Adipose tissue (tissue), 3 donors: Measurements from ENCODE around the gene CD55. TPM values are rescaled to one million over a fixed set of nuclear protein-coding genes. Genes with fewer than 3 reads are reported as not detected.
"Not testable (repeated sequence)": the region's sequence is repeated elsewhere in the genome, so short reads cannot be mapped to it uniquely, and the experiment has no call there.

Experiments
- H3K27ac ChIP-seq: one replicate; pipeline ENCODE4 v1.5.1; 2013; ENCODE audit warnings: low read depth, low read length
- WGBS, 3 donors: extraction: QIAGEN DNeasy Blood & Tissue Kit; methylation state at CpG; one replicate each; pipeline ENCODE4 v1.1.7; 2013; 5-methylcytosine and 5-hydroxymethylcytosine counted together
- polyA plus RNA-seq, 3 donors: library from polyadenylated mRNA; stranded (reverse); fragments of 200-250 nt; gene quantifications; one replicate each; pipeline ENCODE4 v1.2.3, GENCODE V29; 2013
- donor health status: healthy with polysubstance abuse.
- donor health status: Bipolar disorder and iron deficiency.
- donor health status: healthy.

Gene CD55
- polyA plus RNA-seq, 3 donors, result 13.0 to 96.0 (median 27.9) TPM

- no peak overlapping the region for H3K27ac ChIP-seq
- WGBS, 3 donors, result 53 to 75% (median 65%) methylated on average over 1 of the region's 1 CpG
Measured at GRCh38 chr1:207302618-207303393, 18.7 kb upstream of the CD55 start.

GRCh38 chr1:207304710-207305488 is 16.6 kb upstream of the CD55 start:
- 68 to 91% (median 87%) methylated on average over 8 of the region's 8 CpGs for WGBS, 3 donors
- no peak overlapping the region for H3K27ac ChIP-seq

GRCh38 chr1:207305489-207305873 is 16.0 kb upstream of the CD55 start:
- no peak overlapping the region for H3K27ac ChIP-seq
- 78 to 90% (median 79%) methylated on average over 6 of the region's 6 CpGs for WGBS, 3 donors

GRCh38 chr1:207306023-207306422 is 15.5 kb upstream of the CD55 start:
- H3K27ac ChIP-seq, result no peak overlapping the region
- 84 to 94% (median 89%) methylated on average over 1 of the region's 1 CpG for WGBS, 3 donors

GRCh38 chr1:207306603-207307002 is 14.9 kb upstream of the CD55 start:
- no peak overlapping the region for H3K27ac ChIP-seq
- WGBS, 3 donors, result 65 to 84% (median 73%) methylated on average over 5 of the region's 5 CpGs

GRCh38 chr1:207308451-207309190 is 12.9 kb upstream of the CD55 start:
- WGBS, 3 donors, result 92 to 95% (median 93%) methylated on average over 2 of the region's 2 CpGs
- H3K27ac ChIP-seq, result no peak overlapping the region

GRCh38 chr1:207309745-207310273 is 11.7 kb upstream of the CD55 start:
- H3K27ac ChIP-seq, result no peak overlapping the region

GRCh38 chr1:207311888-207312603 is 9.4 kb upstream of the CD55 start:
- no peak overlapping the region for H3K27ac ChIP-seq
- WGBS, 3 donors, result 92 to 95% (median 94%) methylated on average over 3 of the region's 3 CpGs

More at GRCh38 chr1:207309745-207310273, 11.7 kb upstream of the CD55 start:
- 27 to 41% (median 39%) methylated on average over 4 of the region's 4 CpGs for WGBS, 3 donors

- H3K27ac ChIP-seq, result no peak overlapping the region
- 71 to 86% (median 80%) methylated on average over 1 of the region's 1 CpG for WGBS, 3 donors
Measured at GRCh38 chr1:207312604-207312920, 8.9 kb upstream of the CD55 start.

GRCh38 chr1:207313131-207313530 is 8.3 kb upstream of the CD55 start:
- H3K27ac ChIP-seq, result no peak overlapping the region

GRCh38 chr1:207314816-207315215 is 6.7 kb upstream of the CD55 start:
- no peak overlapping the region for H3K27ac ChIP-seq

GRCh38 chr1:207315435-207315834 is 6.0 kb upstream of the CD55 start:
- 94 to 97% (median 94%) methylated on average over 3 of the region's 3 CpGs for WGBS, 3 donors
- no peak overlapping the region for H3K27ac ChIP-seq

GRCh38 chr1:207316141-207316540 is 5.3 kb upstream of the CD55 start:
- no peak overlapping the region for H3K27ac ChIP-seq

GRCh38 chr1:207316622-207317391 is 4.7 kb upstream of the CD55 start:
- WGBS, 3 donors, result 24 to 43% (median 39%) methylated on average over 6 of the region's 6 CpGs
- H3K27ac ChIP-seq, result no peak overlapping the region

- 73 to 89% (median 78%) methylated on average over 3 of the region's 3 CpGs for WGBS, 3 donors
Measured at GRCh38 chr1:207317561-207317960, 3.9 kb upstream of the CD55 start.

GRCh38 chr1:207318072-207318619 is 3.3 kb upstream of the CD55 start:
- WGBS, 3 donors, result 74 to 83% (median 76%) methylated on average over 3 of the region's 3 CpGs

More at GRCh38 chr1:207317561-207317960, 3.9 kb upstream of the CD55 start:
- no peak overlapping the region for H3K27ac ChIP-seq

GRCh38 chr1:207319199-207319598 is 2.3 kb upstream of the CD55 start:
- no peak overlapping the region for H3K27ac ChIP-seq

More at GRCh38 chr1:207318072-207318619, 3.3 kb upstream of the CD55 start:
- no peak overlapping the region for H3K27ac ChIP-seq

- 50 to 67% (median 60%) methylated on average over 1 of the region's 1 CpG for WGBS, 3 donors
- H3K27ac ChIP-seq, result not testable (repeated sequence)
Measured at GRCh38 chr1:207320105-207320504, 1.4 kb upstream of the CD55 start.
